Loucy (cell line): Measurements from ENCODE around the gene COMMD10.

Source experiments
- CTCF ChIP-seq: fragments of 200-600 bp; sonication (generic); conservative IDR thresholded peaks from 2 replicates; pipeline ENCODE4 v1.5.1; 2014; ENCODE audit warnings: mild to moderate bottlenecking, antibody characterized with exemption, low read length
- EZH2phosphoT487 ChIP-seq: fragments of 200-600 bp; IDR thresholded peaks from 2 replicates; pipeline ENCODE4 v1.6.1; 2018; ENCODE audit warnings: antibody characterized with exemption, mild to moderate bottlenecking, moderate library complexity, borderline replicate concordance

GRCh38 chr5:116084287-116084691 is 536 bp upstream of the COMMD10 start:
- TF ChIP-seq CTCF, result no peak
- TF ChIP-seq EZH2phosphoT487, result no peak
